Sigmoid colon (tissue), 7 donors: ENCODE measurements around the gene MBOAT1. TPM values are rescaled to one million over a fixed set of nuclear protein-coding genes. Genes with fewer than 3 reads are reported as not detected.

ENCODE experiments used
- DNase-seq: peaks from one replicate; pipeline ENCODE4 v3.0.0-alpha.2; 2019
- H3K27ac ChIP-seq, 4 donors: fragments of 200-600 bp; sonication (generic); one replicate each; pipeline ENCODE4 v1.5.1; 2016 to 2019; ENCODE audit warnings: mild to moderate bottlenecking in 1 of 4
- H3K27me3 ChIP-seq, 3 donors: fragments of 200-600 bp; sonication (generic); one replicate each; pipeline ENCODE4 v1.5.1; 2019; ENCODE audit warnings: mild to moderate bottlenecking in 1 of 3
- H3K36me3 ChIP-seq, 4 donors: fragments of 200-600 bp; sonication (generic); one replicate each; pipeline ENCODE4 v1.5.1; 2016 to 2019
- H3K4me1 ChIP-seq, 4 donors: fragments of 200-600 bp; sonication (generic); one replicate each; pipeline ENCODE4 v1.5.1; 2017 to 2019
- H3K4me3 ChIP-seq, 4 donors: fragments of 200-600 bp; sonication (generic); one replicate each; pipeline ENCODE4 v1.5.1; 2017 to 2019; ENCODE audit warnings: mild to moderate bottlenecking in 2 of 4, moderate library complexity in 1 of 4
- H3K9me3 ChIP-seq, 4 donors: fragments of 200-600 bp in 3 of 4; sonication (generic) in 3 of 4; one replicate each; pipeline versions ENCODE4 v1.5.1 to v1.6.1; 2013 to 2019
- EP300 ChIP-seq, 4 donors: sonication (generic); formaldehyde crosslinking; IDR thresholded peaks; one replicate each; pipeline ENCODE4 v1.6.1; 2017; ENCODE audit warnings: antibody characterized with exemption in 4 of 4
- POLR2A ChIP-seq, 2 donors: fragments of 450-650 bp; IDR thresholded peaks; one replicate each; pipeline ENCODE4 v1.6.1; 2016; ENCODE audit warnings: antibody characterized with exemption in 2 of 2, mild to moderate bottlenecking in 2 of 2, moderate library complexity in 2 of 2
- POLR2AphosphoS5 ChIP-seq, 4 donors: sonication (generic); formaldehyde crosslinking; IDR thresholded peaks; one replicate each; pipeline ENCODE4 v1.6.1; 2017; ENCODE audit warnings: antibody characterized with exemption in 4 of 4
- WGBS, 2 donors: extraction: QIAGEN DNeasy Blood & Tissue Kit; methylation state at CpG; one replicate each; pipeline ENCODE4 v1.1.7; 2013; 5-methylcytosine and 5-hydroxymethylcytosine counted together
- intact Hi-C: fragments of 100-400 bp; cut with DNase I; formaldehyde crosslinking; loops from one replicate; pipeline ENCODE4 v1.15.1; 2023
- polyA plus RNA-seq, 3 donors: library from polyadenylated mRNA; stranded (reverse); fragments of 200-250 nt; gene quantifications; one replicate each; pipeline ENCODE4 v1.2.3, GENCODE V29; 2013
- total RNA-seq, 4 donors: library from RNA; depleted of rRNA; stranded (reverse); fragments of >200 nt; gene quantifications; one replicate each; pipeline ENCODE4 v1.1.0, GENCODE V29; 2016
- TF ChIP-seq, protein P1 (sequence below), 4 experiments: fragments of 450-650 bp in 3 of 4; fragments of 200-600 bp in 1 of 4; IDR thresholded peaks; one replicate each; pipeline ENCODE4 v1.5.1; 2016 to 2019; ENCODE audit warnings: antibody characterized with exemption in 4 of 4, mild to moderate bottlenecking in 3 of 4, moderate library complexity in 2 of 4
- donor health status: healthy with polysubstance abuse.
- donor health status: Bipolar disorder and iron deficiency.
- donor health status: healthy.

The MBOAT1 gene
- total and polyA plus RNA-seq, 7 donors = 2.4 to 16.6 (median 10.7) TPM

- H3K27me3 ChIP-seq = no peaks in the 10 kb centered on the region
- no peak overlapping the region for H3K4me3 ChIP-seq
- DNase-seq = no peak
- H3K27ac ChIP-seq = peak overlapping the region in 2 of 4 donors; percentile 77 to 79
- TF ChIP-seq POLR2AphosphoS5 (IDR thresholded peaks at IDR 0.05) = no peak
- TF ChIP-seq, protein P1, sequence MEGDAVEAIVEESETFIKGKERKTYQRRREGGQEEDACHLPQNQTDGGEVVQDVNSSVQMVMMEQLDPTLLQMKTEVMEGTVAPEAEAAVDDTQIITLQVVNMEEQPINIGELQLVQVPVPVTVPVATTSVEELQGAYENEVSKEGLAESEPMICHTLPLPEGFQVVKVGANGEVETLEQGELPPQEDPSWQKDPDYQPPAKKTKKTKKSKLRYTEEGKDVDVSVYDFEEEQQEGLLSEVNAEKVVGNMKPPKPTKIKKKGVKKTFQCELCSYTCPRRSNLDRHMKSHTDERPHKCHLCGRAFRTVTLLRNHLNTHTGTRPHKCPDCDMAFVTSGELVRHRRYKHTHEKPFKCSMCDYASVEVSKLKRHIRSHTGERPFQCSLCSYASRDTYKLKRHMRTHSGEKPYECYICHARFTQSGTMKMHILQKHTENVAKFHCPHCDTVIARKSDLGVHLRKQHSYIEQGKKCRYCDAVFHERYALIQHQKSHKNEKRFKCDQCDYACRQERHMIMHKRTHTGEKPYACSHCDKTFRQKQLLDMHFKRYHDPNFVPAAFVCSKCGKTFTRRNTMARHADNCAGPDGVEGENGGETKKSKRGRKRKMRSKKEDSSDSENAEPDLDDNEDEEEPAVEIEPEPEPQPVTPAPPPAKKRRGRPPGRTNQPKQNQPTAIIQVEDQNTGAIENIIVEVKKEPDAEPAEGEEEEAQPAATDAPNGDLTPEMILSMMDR (IDR thresholded peaks at IDR 0.05) = no peak
- TF ChIP-seq POLR2A (IDR thresholded peaks at IDR 0.05) = no peak
- TF ChIP-seq EP300 (IDR thresholded peaks at IDR 0.05) = no peak
- no peaks in the 10 kb centered on the region for H3K9me3 ChIP-seq
- H3K4me1 ChIP-seq = peaks cover 0 to 47% (median 20%) of the 10 kb centered on the region in 4 donors
- peaks cover 0 to 11% (median 0%) of the 10 kb centered on the region in 4 donors for H3K36me3 ChIP-seq
- 57 to 93% methylated on average over 3 of the region's 3 CpGs for WGBS, 2 donors
- intact Hi-C loops = no loop called here
These were observed 84.3 kb downstream of the MBOAT1 start for GRCh38 chr6:20128018-20128417.

DNA sequence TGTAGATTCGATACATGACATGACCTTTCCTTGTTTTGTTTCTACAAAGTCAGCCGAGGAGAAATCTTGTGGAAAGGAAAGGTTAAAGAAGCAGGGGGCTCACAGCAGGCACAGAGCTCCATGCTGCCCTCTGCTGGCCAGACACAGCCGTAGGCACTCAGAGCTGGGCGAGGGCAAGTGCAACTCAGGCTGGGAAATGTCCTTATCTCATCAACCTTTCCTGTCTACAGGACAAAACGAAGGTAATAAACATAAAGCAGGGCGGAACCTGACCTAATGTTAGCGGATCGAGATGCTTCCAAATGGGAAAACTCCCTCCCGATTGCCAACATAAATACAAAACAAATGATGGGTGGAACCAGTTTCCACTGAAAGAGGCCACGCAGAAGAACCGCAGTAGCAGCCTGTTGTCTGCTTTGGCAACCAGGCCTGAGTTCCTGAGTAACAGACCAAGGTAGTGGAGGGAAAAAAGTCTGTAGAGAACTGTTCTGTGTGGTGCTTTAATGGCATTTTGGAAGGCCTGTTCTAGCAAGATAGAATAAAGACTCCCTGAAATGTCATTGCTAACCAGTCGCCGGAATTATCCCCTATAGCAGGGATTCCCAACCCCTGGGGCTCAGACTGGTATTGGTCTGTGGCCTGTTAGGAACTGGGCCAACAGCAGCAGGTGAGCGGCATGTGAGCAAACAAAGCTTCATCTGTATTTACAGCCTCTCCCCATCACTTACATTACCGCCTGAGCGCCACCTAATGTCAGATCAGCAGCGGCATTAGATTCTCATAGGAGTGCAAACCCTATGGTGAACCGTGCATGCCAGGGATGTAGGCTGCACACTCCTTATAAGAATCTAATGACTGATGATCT lies 85.2 kb downstream of the MBOAT1 start:
- Histone ChIP-seq H3K27me3 (no peaks in the 10 kb centered on the region), H3K4me3 (no peak overlapping the region), H3K9me3 (no peaks in the 10 kb centered on the region), H3K36me3 (peaks cover 0 to 11% (median 0%) of the 10 kb centered on the region in 4 donors), H3K27ac (peak overlapping the region; percentile 29 to 79 (median 61)), H3K4me1 (peaks cover 0 to 50% (median 20%) of the 10 kb centered on the region in 4 donors)
- TF ChIP-seq, protein P1 (IDR thresholded peaks at IDR 0.05) = peak; percentile 73 to 95 (median 86)
- TF ChIP-seq POLR2AphosphoS5 (IDR thresholded peaks at IDR 0.05) = no peak
- DNase-seq = peak; percentile 80
- 8 to 41% methylated on average over 18 of the region's 18 CpGs for WGBS, 2 donors
- intact Hi-C loops = loop anchor here (1.0 kb wide), 1 partner anchor 35 kb away; no protein-coding TSS in a partner anchor

DNA sequence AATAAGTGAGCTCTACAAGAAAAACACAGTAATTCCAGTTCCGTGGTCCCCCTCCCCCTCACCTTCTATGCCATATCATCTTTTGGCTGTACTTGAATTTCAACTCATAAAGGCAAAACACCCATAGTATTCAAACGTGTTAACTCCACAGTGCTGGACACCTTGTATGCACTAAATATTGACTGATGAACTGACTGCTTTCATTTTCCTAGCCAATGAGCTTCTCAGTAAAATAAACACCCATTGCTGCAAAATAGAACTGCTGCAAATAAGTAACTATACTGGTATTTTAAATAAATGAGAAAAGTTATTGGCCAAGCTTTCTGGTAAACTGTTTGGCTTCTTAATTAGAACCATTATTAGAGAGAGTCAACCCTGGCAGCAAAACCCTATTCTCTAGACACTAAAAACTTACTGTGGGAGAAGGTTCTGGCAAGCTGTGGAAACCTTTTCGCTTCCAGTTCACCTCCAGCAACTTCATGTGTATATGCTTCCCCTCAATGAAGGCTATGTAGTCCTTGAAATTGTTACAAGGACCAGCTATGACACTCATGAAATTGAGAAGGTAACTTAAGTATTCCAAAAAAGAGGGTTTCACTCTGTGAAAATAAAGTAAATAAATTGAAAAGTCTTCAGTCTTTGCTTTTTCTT lies 86.0 kb downstream of the MBOAT1 start:
- H3K9me3 ChIP-seq = no peaks in the 10 kb centered on the region
- H3K36me3 ChIP-seq = peaks cover 0 to 11% (median 0%) of the 10 kb centered on the region in 4 donors
- peak overlapping the region in 3 of 4 donors; percentile 45 to 79 (median 77) for H3K27ac ChIP-seq
- 54 to 77% methylated on average over 3 of the region's 3 CpGs for WGBS, 2 donors
- peaks cover 0 to 54% (median 21%) of the 10 kb centered on the region in 4 donors for H3K4me1 ChIP-seq
- TF ChIP-seq, protein P1 (IDR thresholded peaks at IDR 0.05) = no peak
- TF ChIP-seq POLR2A (IDR thresholded peaks at IDR 0.05) (no peak), POLR2AphosphoS5 (IDR thresholded peaks at IDR 0.05) (no peak), EP300 (IDR thresholded peaks at IDR 0.05) (no peak)
- no peak overlapping the region for H3K4me3 ChIP-seq
- DNase-seq = no peak
- H3K27me3 ChIP-seq = no peaks in the 10 kb centered on the region
- intact Hi-C loops = loop anchor here (1.0 kb wide), 1 partner anchor 34 kb away; no protein-coding TSS in a partner anchor

DNA sequence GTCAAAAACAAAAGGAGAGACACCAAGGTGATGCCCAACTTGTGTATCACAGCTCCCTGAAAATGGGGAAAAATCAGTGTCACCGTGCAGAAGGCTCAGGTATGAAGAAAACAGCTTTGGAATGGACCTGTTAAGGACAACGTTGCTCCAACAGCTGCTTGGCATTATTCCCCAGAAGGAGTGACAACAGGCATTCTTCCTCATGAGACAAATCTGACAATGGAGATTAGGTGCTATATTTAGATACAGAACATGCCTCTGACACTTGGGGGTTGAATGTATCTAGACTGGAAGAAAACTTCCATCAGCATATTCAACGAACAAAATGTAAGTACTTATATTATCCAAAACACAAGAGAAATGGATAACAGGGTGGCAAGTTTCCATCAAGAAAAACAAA lies 87.7 kb downstream of the MBOAT1 start:
- 62 to 83% methylated on average over 3 of the region's 3 CpGs for whole genome bisulfite sequencing, 2 donors
- Histone ChIP-seq H3K27ac (peak overlapping the region in 1 of 4 donors; percentile 6), H3K9me3 (no peaks in the 10 kb centered on the region), H3K36me3 (peaks cover 0 to 11% (median 0%) of the 10 kb centered on the region in 4 donors), H3K4me3 (no peak overlapping the region), H3K27me3 (no peaks in the 10 kb centered on the region), H3K4me1 (peaks cover 0 to 53% (median 35%) of the 10 kb centered on the region in 4 donors)
- intact Hi-C loops = no loop called here
- DNase-seq = no peak
- TF ChIP-seq POLR2AphosphoS5 (IDR thresholded peaks at IDR 0.05) = no peak
- no peak for TF ChIP-seq POLR2A (IDR thresholded peaks at IDR 0.05)
- TF ChIP-seq, protein P1 (IDR thresholded peaks at IDR 0.05) = no peak
- TF ChIP-seq EP300 (IDR thresholded peaks at IDR 0.05) = no peak
